HG03469 (cell line): ENCODE measurements around the gene CKMT1B.
"Not testable (repeated sequence)": the region's sequence is repeated elsewhere in the genome, so short reads cannot be mapped to it uniquely, and the experiment has no call there.

Source experiments
- ATAC-seq: cut with Tn5 transposase; IDR thresholded peaks from one replicate; pipeline ENCODE4 v1.9.1; 2021; ENCODE audit warnings: mild to moderate bottlenecking, moderate library complexity, moderate number of reproducible peaks; ENCODE audit not compliant: unreplicated experiment

CKMT1B gene

GRCh38 chr15:43626937-43627336, 33.1 kb downstream of the CKMT1B start:
- not testable (repeated sequence) for ATAC-seq

DNA sequence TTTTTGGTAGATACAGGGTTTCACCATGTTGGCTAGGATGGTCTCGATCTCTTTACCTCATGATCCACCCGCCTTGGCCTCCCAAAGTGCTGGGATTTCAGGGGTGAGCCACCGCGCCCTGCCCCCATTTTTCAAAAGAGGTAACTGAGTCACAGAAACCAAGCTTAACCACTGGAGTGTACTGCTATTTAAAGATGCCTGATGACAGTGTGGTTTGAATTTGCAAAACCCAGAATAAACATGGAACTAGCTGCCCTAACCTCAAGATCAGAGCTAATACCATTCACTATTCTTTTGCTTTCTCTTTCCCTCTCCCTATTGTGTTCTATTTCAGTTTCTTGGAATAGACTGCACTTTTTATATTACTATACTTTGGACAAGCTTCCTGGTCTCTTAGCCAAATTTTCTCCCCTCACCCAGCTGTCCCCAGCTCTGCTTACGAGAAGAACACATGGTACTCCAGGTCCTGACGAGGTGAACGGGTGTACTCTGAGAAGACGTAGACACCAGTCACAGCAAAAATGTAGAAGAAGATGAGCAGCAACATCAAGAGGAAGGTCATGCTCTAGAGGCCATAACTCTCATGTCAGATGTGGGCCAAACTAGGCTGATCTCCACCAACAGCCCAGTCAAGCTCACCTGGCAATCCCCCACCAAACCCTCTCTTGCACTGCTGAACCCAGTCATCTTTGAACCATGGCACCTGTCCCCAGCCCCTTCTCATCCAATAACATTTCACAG, 44.8 kb downstream of the CKMT1B start:
- ATAC-seq, result not testable (repeated sequence)
